ENCODE results near the gene WDR45.
"Not testable (repeated sequence)": the region's sequence is repeated elsewhere in the genome, so short reads cannot be mapped to it uniquely, and the experiment has no call there.

Gene WDR45

GRCh38 chrX:49079489-49080428, at the start of gene WDR45:
Gene WDR45 (minus strand): TSS chrX:49079887. CDS start chrX:49078095, 1,792 bp downstream.
- peak; percentile 75 for DNase-seq

GRCh38 chrX:49129427-49129826, 49.7 kb upstream of the WDR45 start:
- DNase-seq: peak; percentile 41

- not testable (repeated sequence) for DNase-seq
Observed at GRCh38 chrX:49127742-49128258, 48.1 kb upstream of the WDR45 start.

- no peak for DNase-seq
Observed at GRCh38 chrX:49122499-49122898, 42.8 kb upstream of the WDR45 start.

GRCh38 chrX:49120091-49120490, 40.4 kb upstream of the WDR45 start:
- DNase-seq: no peak

- no peak for DNase-seq
Observed at GRCh38 chrX:49117581-49117980, 37.9 kb upstream of the WDR45 start.

- no peak for DNase-seq
Observed at GRCh38 chrX:49116716-49117115, 37.0 kb upstream of the WDR45 start.

GRCh38 chrX:49116076-49116475, 36.4 kb upstream of the WDR45 start:
- no peak for DNase-seq

GRCh38 chrX:49111791-49112190, 32.1 kb upstream of the WDR45 start:
- DNase-seq: no peak

- no peak for DNase-seq
Observed at GRCh38 chrX:49110417-49110816, 30.7 kb upstream of the WDR45 start.

- DNase-seq: no peak
Observed at GRCh38 chrX:49108641-49109040, 29.0 kb upstream of the WDR45 start.

- DNase-seq: peak; percentile 20
Observed at GRCh38 chrX:49106930-49107329, 27.2 kb upstream of the WDR45 start.

- DNase-seq: no peak
Observed at GRCh38 chrX:49106296-49106695, 26.6 kb upstream of the WDR45 start.

GRCh38 chrX:49103637-49104036, 23.9 kb upstream of the WDR45 start:
- DNase-seq: no peak

- no peak for DNase-seq
Observed at GRCh38 chrX:49102190-49102589, 22.5 kb upstream of the WDR45 start.

- DNase-seq: no peak
Observed at GRCh38 chrX:49101629-49101984, 21.9 kb upstream of the WDR45 start.

- DNase-seq: peak; percentile 92
Observed at GRCh38 chrX:49100704-49101628, 21.3 kb upstream of the WDR45 start.

GRCh38 chrX:49096419-49096818, 16.7 kb upstream of the WDR45 start:
- DNase-seq: no peak

GRCh38 chrX:49089553-49089952, 9.9 kb upstream of the WDR45 start:
- DNase-seq: no peak

- DNase-seq: no peak
Observed at GRCh38 chrX:49082271-49082871, 2.7 kb upstream of the WDR45 start.

- no peak for DNase-seq
Observed at GRCh38 chrX:49077941-49078340, 1.7 kb downstream of the WDR45 start.

- DNase-seq: no peak
Observed at GRCh38 chrX:49075347-49075746, 4.3 kb downstream of the WDR45 start.
